CD4-positive, alpha-beta T cell (primary cell): Measurements from ENCODE around the gene NSFL1C. TPM values are rescaled to one million over a fixed set of nuclear protein-coding genes. Genes with fewer than 3 reads are reported as not detected.

ENCODE experiments used
- ATAC-seq: fragments of 200-7000 bp; cut with Tn5 transposase; one replicate; pipeline ENCODE4 v1.10.0; 2022; ENCODE audit warnings: mild to moderate bottlenecking; ENCODE audit not compliant: poor library complexity
- CTCF ChIA-PET: fragments of 350-600 bp; sonication (Branson Sonifier 250); formaldehyde crosslinking; loops from one replicate; lab custom pipeline; 2021; ENCODE audit warnings: antibody characterized with exemption, inconsistent platforms; lab: Charles Lee
- POLR2A ChIA-PET: fragments of 350-600 bp; sonication (Branson Sonifier 250); formaldehyde crosslinking; loops from one replicate; lab custom pipeline; 2021; ENCODE audit warnings: antibody characterized with exemption, inconsistent platforms; lab: Charles Lee
- DNase-seq, 14 experiments: peaks; one replicate each; pipeline ENCODE4 v3.0.0-alpha.2; 2013 to 2020; ENCODE audit warnings: mixed read lengths in 2 of 14
- H3K27ac ChIP-seq, 2 donors: one replicate each; pipeline versions ENCODE4 v1.5.1 to v1.7.0; 2013; ENCODE audit warnings: low read length in 2 of 2, low read depth in 1 of 2, mild to moderate bottlenecking in 1 of 2
- H3K27me3 ChIP-seq, 2 experiments: 1 replicate in 1 of 2; 2 replicates in 1 of 2; pipeline versions ENCODE4 v1.6.1 to v1.7.0; 2013; ENCODE audit warnings: low read length in 2 of 2, control low read depth in 1 of 2, mild to moderate bottlenecking in 1 of 2, moderate library complexity in 1 of 2; ENCODE audit not compliant: insufficient read depth in 2 of 2, control insufficient read depth in 1 of 2
- H3K36me3 ChIP-seq: one replicate; pipeline ENCODE4 v1.6.1; 2013; ENCODE audit warnings: low read length, control low read depth; ENCODE audit not compliant: insufficient read depth
- H3K4me1 ChIP-seq: one replicate; pipeline ENCODE4 v1.6.1; 2013; ENCODE audit warnings: low read length, control low read depth; ENCODE audit not compliant: insufficient read depth
- H3K4me3 ChIP-seq: one replicate; pipeline ENCODE4 v1.5.1; 2013; ENCODE audit warnings: mild to moderate bottlenecking, low read length, moderate library complexity
- H3K9me3 ChIP-seq, 2 experiments: 1 replicate in 1 of 2; 2 replicates in 1 of 2; pipeline versions ENCODE4 v1.6.1 to v1.7.0; 2013; ENCODE audit warnings: low read length in 2 of 2, mild to moderate bottlenecking in 2 of 2, control low read depth in 1 of 2, moderate library complexity in 1 of 2; ENCODE audit not compliant: control insufficient read depth in 1 of 2, insufficient read depth in 1 of 2
- H3K27ac Mint-ChIP-seq: one replicate; pipeline ENCODE4 v1.8.0; 2020; ENCODE audit warnings: mixed read lengths
- H3K27me3 Mint-ChIP-seq: one replicate; pipeline ENCODE4 v1.8.0; 2021; ENCODE audit warnings: mixed read lengths
- H3K36me3 Mint-ChIP-seq: one replicate; pipeline ENCODE4 v1.8.0; 2021; ENCODE audit warnings: low read depth, mixed read lengths
- H3K4me1 Mint-ChIP-seq: one replicate; pipeline ENCODE4 v1.8.0; 2021; ENCODE audit warnings: low read depth, mixed read lengths
- H3K4me3 Mint-ChIP-seq: one replicate; pipeline ENCODE4 v1.8.0; 2020; ENCODE audit warnings: mild to moderate bottlenecking, mixed read lengths
- H3K9me3 Mint-ChIP-seq: one replicate; pipeline ENCODE4 v1.8.0; 2020; ENCODE audit warnings: mixed read lengths
- intact Hi-C, 2 experiments: fragments of 100-400 bp; cut with DNase I in 1 of 2; cut with micrococcal nuclease in 1 of 2; formaldehyde crosslinking; loops; one replicate each; pipeline versions ENCODE4 v1.15.1 to v1.9.0; 2023 to 2025; cut with DNase I, micrococcal nuclease
- total RNA-seq, 174 experiments: library from RNA in 2 of 174; stranded (reverse) in 2 of 174; gene quantifications; one replicate each; pipeline ENCODE4 v1.2.3 and lab custom pipeline; 2021 to 2026
- TF ChIP-seq, protein P1 (sequence below): fragments of 200-600 bp; IDR thresholded peaks from one replicate; pipeline ENCODE4 v1.8.0; 2022; ENCODE audit warnings: antibody characterized with exemption, mild to moderate bottlenecking

The NSFL1C gene
- total RNA-seq, 2 experiments from 2014 or later: 53.2 to 53.4 TPM

DNA sequence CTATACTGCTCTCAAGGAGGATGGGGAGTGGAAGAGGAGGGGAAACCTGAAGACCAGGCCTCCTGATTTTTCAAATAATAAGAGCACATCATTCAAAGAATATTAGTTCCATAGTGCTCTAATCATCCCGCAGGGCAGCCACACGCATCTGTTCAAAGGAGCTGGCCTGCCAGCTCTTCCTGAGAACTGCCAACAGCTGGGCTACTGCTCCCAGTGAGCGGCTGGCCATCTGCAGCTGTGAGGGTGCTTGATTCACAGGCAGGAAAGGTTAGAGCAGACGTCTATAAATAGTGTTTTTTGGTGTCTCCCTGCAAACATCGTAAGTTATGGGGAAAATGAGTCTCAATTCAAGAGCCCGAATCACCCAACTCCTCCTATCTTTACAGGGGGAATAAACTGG, 17.3 kb downstream of the NSFL1C start:
- DNase-seq (no peak), ATAC-seq (no peak)
- intact Hi-C loops: no loop called here
- Mint-ChIP-seq H3K27me3 (no peaks in the 10 kb centered on the region), H3K9me3 (no peaks in the 10 kb centered on the region), H3K36me3 (peaks cover 99% of the 10 kb centered on the region), H3K4me3 (no peak overlapping the region), H3K27ac (no peak overlapping the region), H3K4me1 (no peaks in the 10 kb centered on the region)
- no peak overlapping the region for H3K4me3 ChIP-seq
- peaks cover 96% of the 10 kb centered on the region for H3K36me3 ChIP-seq
- H3K27me3 ChIP-seq: no peaks in the 10 kb centered on the region
- no peaks in the 10 kb centered on the region for H3K9me3 ChIP-seq
- ChIA-PET POLR2A (interaction anchor here (0.8 kb wide), 1 partner anchor 183 kb away, joined by 3 read pairs; the partner anchor contains the start of gene SNPH), CTCF (interaction anchor here (1.7 kb wide), 1 partner anchor 17 kb away, joined by 5 read pairs; the partner anchor contains the start of gene NSFL1C)
- TF ChIP-seq, protein P1, sequence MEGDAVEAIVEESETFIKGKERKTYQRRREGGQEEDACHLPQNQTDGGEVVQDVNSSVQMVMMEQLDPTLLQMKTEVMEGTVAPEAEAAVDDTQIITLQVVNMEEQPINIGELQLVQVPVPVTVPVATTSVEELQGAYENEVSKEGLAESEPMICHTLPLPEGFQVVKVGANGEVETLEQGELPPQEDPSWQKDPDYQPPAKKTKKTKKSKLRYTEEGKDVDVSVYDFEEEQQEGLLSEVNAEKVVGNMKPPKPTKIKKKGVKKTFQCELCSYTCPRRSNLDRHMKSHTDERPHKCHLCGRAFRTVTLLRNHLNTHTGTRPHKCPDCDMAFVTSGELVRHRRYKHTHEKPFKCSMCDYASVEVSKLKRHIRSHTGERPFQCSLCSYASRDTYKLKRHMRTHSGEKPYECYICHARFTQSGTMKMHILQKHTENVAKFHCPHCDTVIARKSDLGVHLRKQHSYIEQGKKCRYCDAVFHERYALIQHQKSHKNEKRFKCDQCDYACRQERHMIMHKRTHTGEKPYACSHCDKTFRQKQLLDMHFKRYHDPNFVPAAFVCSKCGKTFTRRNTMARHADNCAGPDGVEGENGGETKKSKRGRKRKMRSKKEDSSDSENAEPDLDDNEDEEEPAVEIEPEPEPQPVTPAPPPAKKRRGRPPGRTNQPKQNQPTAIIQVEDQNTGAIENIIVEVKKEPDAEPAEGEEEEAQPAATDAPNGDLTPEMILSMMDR: no peak
- H3K27ac ChIP-seq: no peak overlapping the region
- H3K4me1 ChIP-seq: no peaks in the 10 kb centered on the region

- ChIA-PET CTCF (interaction anchor here (1.7 to 2.7 kb wide), 2 partner anchors 10 to 18 kb away, joined by 5 to 9 read pairs; partner anchors contain the start of gene NSFL1C), POLR2A (no interaction called here)
- Histone ChIP-seq H3K27me3 (no peaks in the 10 kb centered on the region), H3K36me3 (peaks cover 96% of the 10 kb centered on the region), H3K27ac (no peak overlapping the region), H3K4me3 (no peak overlapping the region), H3K4me1 (no peaks in the 10 kb centered on the region), H3K9me3 (no peaks in the 10 kb centered on the region)
- ATAC-seq: no peak
- no peaks in the 10 kb centered on the region for H3K9me3 Mint-ChIP-seq
- H3K36me3 Mint-ChIP-seq: peaks cover 99% of the 10 kb centered on the region
- TF ChIP-seq, protein P1: no peak
- no peak for DNase-seq
- H3K4me3 Mint-ChIP-seq: no peak overlapping the region
- intact Hi-C loops: no loop called here
- H3K27me3 Mint-ChIP-seq: no peaks in the 10 kb centered on the region
- no peak overlapping the region for H3K27ac Mint-ChIP-seq
- no peaks in the 10 kb centered on the region for H3K4me1 Mint-ChIP-seq
Observed at GRCh38 chr20:1448081-1448620, 18.5 kb downstream of the NSFL1C start.

GRCh38 chr20:1446536-1446935, 20.1 kb downstream of the NSFL1C start:
- no peaks in the 10 kb centered on the region for H3K9me3 ChIP-seq
- POLR2A ChIA-PET: no interaction called here
- DNase-seq (no peak), ATAC-seq (no peak)
- TF ChIP-seq, protein P1: no peak
- H3K36me3 ChIP-seq: peaks cover 96% of the 10 kb centered on the region
- peaks cover 99% of the 10 kb centered on the region for H3K36me3 Mint-ChIP-seq
- H3K27ac ChIP-seq: no peak overlapping the region
- H3K27ac Mint-ChIP-seq: no peak overlapping the region
- H3K4me1 ChIP-seq: peaks cover 2% of the 10 kb centered on the region
- peaks cover 8% of the 10 kb centered on the region for H3K4me1 Mint-ChIP-seq
- CTCF ChIA-PET: interaction anchor here (2.7 kb wide), 1 partner anchor 9 kb away, joined by 9 read pairs; no protein-coding TSS in a partner anchor
- H3K4me3 ChIP-seq: no peak overlapping the region
- H3K9me3 Mint-ChIP-seq: no peaks in the 10 kb centered on the region
- H3K27me3 ChIP-seq: no peaks in the 10 kb centered on the region
- H3K4me3 Mint-ChIP-seq: no peak overlapping the region
- intact Hi-C loops: no loop called here
- no peaks in the 10 kb centered on the region for H3K27me3 Mint-ChIP-seq
